GM23338 (cell line): Measurements from ENCODE around the gene OSBPL5. TPM values are rescaled to one million over a fixed set of nuclear protein-coding genes. Genes with fewer than 3 reads are reported as not detected.

ENCODE experiments used
- ATAC-seq: fragments of 200-7000 bp; cut with Tn5 transposase; 3 replicates; pipeline ENCODE4 v1.9.1; 2020
- DNase-seq: peaks from one replicate; pipeline ENCODE4 v3.0.0-alpha.2; 2015; ENCODE audit warnings: low spot score
- H2AFZ ChIP-seq: fragments of 200-600 bp; sonication (generic); 2 replicates; pipeline ENCODE4 v1.8.0; 2016; ENCODE audit warnings: antibody characterized with exemption, mild to moderate bottlenecking, moderate library complexity
- H3F3A ChIP-seq: fragments of 200-600 bp; sonication (generic); replicated peaks from 2 replicates; pipeline ENCODE4 v1.8.0; 2017; ENCODE audit warnings: antibody characterized with exemption, mixed run types, low read depth
- H3K27ac ChIP-seq: fragments of 200-600 bp; sonication (generic); 2 replicates; pipeline ENCODE4 v1.6.1; 2016; ENCODE audit warnings: low read depth
- H3K27me3 ChIP-seq: fragments of 200-600 bp; sonication (generic); 2 replicates; pipeline ENCODE4 v1.8.0; 2016; ENCODE audit warnings: mild to moderate bottlenecking, mixed run types, moderate library complexity; ENCODE audit not compliant: insufficient read depth
- H3K36me3 ChIP-seq: fragments of 200-600 bp; sonication (generic); 2 replicates; pipeline ENCODE4 v1.8.0; 2016; ENCODE audit warnings: mild to moderate bottlenecking; ENCODE audit not compliant: insufficient read depth
- H3K4me1 ChIP-seq: fragments of 200-600 bp; sonication (generic); 2 replicates; pipeline ENCODE4 v1.8.0; 2016; ENCODE audit warnings: mild to moderate bottlenecking, moderate library complexity; ENCODE audit not compliant: insufficient read depth
- H3K4me2 ChIP-seq: fragments of 200-600 bp; sonication (generic); 2 replicates; pipeline ENCODE4 v1.7.1; 2017; ENCODE audit warnings: mixed run types
- H3K4me3 ChIP-seq: fragments of 200-600 bp; sonication (generic); 2 replicates; pipeline ENCODE4 v1.6.1; 2016; ENCODE audit warnings: mixed run types
- H3K79me2 ChIP-seq: fragments of 200-600 bp; sonication (generic); replicated peaks from 2 replicates; pipeline ENCODE4 v1.8.0; 2017; ENCODE audit warnings: mild to moderate bottlenecking; ENCODE audit not compliant: insufficient read depth
- H3K9me2 ChIP-seq: fragments of 200-600 bp; sonication (generic); 2 replicates; pipeline ENCODE4 v1.8.0; 2017; ENCODE audit not compliant: insufficient read depth
- H4K20me1 ChIP-seq: fragments of 200-600 bp; sonication (generic); replicated peaks from 2 replicates; pipeline ENCODE4 v1.8.0; 2017; ENCODE audit warnings: mild to moderate bottlenecking; ENCODE audit not compliant: insufficient read depth
- H3K27ac Mint-ChIP-seq: 2 replicates; pipeline ENCODE4 v1.8.0; 2020; ENCODE audit warnings: inconsistent platforms, mild to moderate bottlenecking, moderate library complexity, mixed read lengths
- H3K27me3 Mint-ChIP-seq: 3 replicates; pipeline ENCODE4 v1.8.0; 2022; ENCODE audit warnings: low read depth, mild to moderate bottlenecking, moderate library complexity, mixed read lengths, inconsistent platforms; ENCODE audit not compliant: insufficient read depth, poor library complexity
- H3K36me3 Mint-ChIP-seq: 3 replicates; pipeline ENCODE4 v1.8.0; 2021; ENCODE audit warnings: low read depth, mild to moderate bottlenecking, inconsistent platforms, moderate library complexity, mixed read lengths
- H3K4me1 Mint-ChIP-seq: 3 replicates; pipeline ENCODE4 v1.8.0; 2020; ENCODE audit warnings: mild to moderate bottlenecking, inconsistent platforms, mixed read lengths
- H3K4me3 Mint-ChIP-seq: 3 replicates; pipeline ENCODE4 v1.8.0; 2021; ENCODE audit warnings: moderate library complexity, mild to moderate bottlenecking, inconsistent platforms, mixed read lengths
- H3K9me3 Mint-ChIP-seq: 3 replicates; pipeline ENCODE4 v1.8.0; 2020; ENCODE audit warnings: moderate library complexity, mild to moderate bottlenecking, inconsistent platforms, mixed read lengths
- CREB1 ChIP-seq: fragments of 250-450 bp; sonication (Bioruptor Pico); IDR thresholded peaks from 2 replicates; pipeline ENCODE4 v1.5.0; 2020; ENCODE audit warnings: low read depth, mild to moderate bottlenecking, moderate library complexity
- CTCF ChIP-seq, 2 experiments: fragments of 200-600 bp in 1 of 2; sonication (generic) in 1 of 2; conservative IDR thresholded peaks; 2 replicates each; pipeline versions ENCODE4 v1.5.1 to v1.6.1; 2016 to 2017; ENCODE audit warnings: antibody characterized with exemption in 2 of 2, low read depth in 2 of 2, mild to moderate bottlenecking in 2 of 2, moderate library complexity in 1 of 2
- ETS1 ChIP-seq: IDR thresholded peaks from 2 replicates; pipeline ENCODE4 v1.6.1; 2016; ENCODE audit warnings: antibody characterized with exemption
- EZH2 ChIP-seq: fragments of 200-600 bp; sonication (generic); IDR thresholded peaks from one replicate; pipeline ENCODE4 v1.8.0; 2017; ENCODE audit warnings: antibody characterized with exemption, mild to moderate bottlenecking, low read depth; ENCODE audit not compliant: unreplicated experiment
- EZH2phosphoT487 ChIP-seq: fragments of 200-600 bp; sonication (generic); IDR thresholded peaks from one replicate; pipeline ENCODE4 v1.8.1; 2018; ENCODE audit warnings: antibody characterized with exemption; ENCODE audit not compliant: unreplicated experiment
- JUNB ChIP-seq: IDR thresholded peaks from one replicate; pipeline ENCODE4 v1.6.1; 2016; ENCODE audit warnings: antibody characterized with exemption; ENCODE audit not compliant: unreplicated experiment
- NANOG ChIP-seq: IDR thresholded peaks from 2 replicates; pipeline ENCODE4 v1.6.1; 2016; ENCODE audit warnings: antibody characterized with exemption, borderline replicate concordance
- POLR2AphosphoS5 ChIP-seq: IDR thresholded peaks from 2 replicates; pipeline ENCODE4 v1.6.1; 2016; ENCODE audit warnings: antibody characterized with exemption, low read depth
- REST ChIP-seq: IDR thresholded peaks from one replicate; pipeline ENCODE4 v1.6.1; 2018; ENCODE audit warnings: antibody characterized with exemption; ENCODE audit not compliant: unreplicated experiment
- STAT1 ChIP-seq: IDR thresholded peaks from one replicate; pipeline ENCODE4 v1.6.1; 2016; ENCODE audit warnings: antibody characterized with exemption; ENCODE audit not compliant: unreplicated experiment
- ZNF114 ChIP-seq: fragments of 250-450 bp; sonication (Bioruptor Pico); IDR thresholded peaks from 2 replicates; pipeline ENCODE4 v1.5.0; 2020; ENCODE audit warnings: mild to moderate bottlenecking, moderate library complexity
- polyA plus RNA-seq: library from polyadenylated mRNA; unstranded; fragments of >200 nt; fragmentation: Nextera tagmentation; extraction: Ambion mirVana; gene quantifications from 2 replicates; pipeline ENCODE4 v1.2.1, GENCODE V29; 2016
- total RNA-seq: library from RNA; depleted of rRNA; stranded (reverse); fragments of >200 nt; shearing (Covaris generic); gene quantifications from 2 replicates; pipeline ENCODE4 v1.2.3, GENCODE V29; 2014

The OSBPL5 gene
- total and polyA plus RNA-seq, 2 experiments from 2014 or later = 2.7 to 12.0 TPM

DNA sequence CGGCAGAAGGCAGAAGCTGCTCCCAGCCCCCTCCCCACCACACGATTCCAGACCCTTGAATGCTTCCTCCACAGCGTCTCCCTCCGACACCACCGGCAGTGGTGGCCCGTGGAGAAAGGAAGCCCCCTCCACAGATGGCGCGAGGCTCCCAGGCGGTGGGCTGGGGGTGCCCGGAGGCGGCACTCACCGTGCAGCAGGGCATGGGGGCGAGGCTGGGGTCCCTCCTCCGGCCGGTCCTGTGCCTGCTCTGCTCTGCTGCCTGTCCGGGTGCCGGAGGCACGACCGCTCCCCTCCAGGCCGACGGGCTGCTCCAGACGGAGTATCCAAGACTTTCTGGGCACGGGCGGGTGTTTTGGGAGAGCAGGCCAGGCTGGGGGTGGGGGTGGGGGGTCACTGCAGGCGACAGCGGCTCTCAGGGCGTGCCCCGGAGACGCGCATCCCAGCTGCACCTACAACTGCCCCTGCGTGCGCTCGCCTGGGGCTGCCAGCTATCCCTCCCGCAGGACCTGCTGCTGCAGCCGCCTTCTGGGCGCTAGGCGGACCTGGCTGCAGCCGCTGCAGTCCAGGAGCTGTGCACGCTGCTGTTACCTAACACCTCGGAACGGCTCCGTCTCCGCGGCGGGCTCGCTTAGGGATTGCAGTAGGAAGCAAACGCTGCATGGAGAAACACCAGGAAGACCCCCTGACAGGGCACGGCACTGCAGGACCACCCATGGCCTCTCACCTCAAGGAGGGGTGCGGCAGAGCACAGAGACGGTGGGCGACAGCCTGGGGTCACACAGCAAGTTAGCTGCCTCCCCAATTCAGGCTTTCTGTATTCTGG lies 38.3 kb upstream of the OSBPL5 start:
- H3K27ac ChIP-seq = no peak overlapping the region
- peak overlapping the region; percentile 67 for H3K4me3 Mint-ChIP-seq
- ATAC-seq (peak; percentile 86), DNase-seq (peak; percentile 69)
- H3K4me1 Mint-ChIP-seq = peaks cover 3% of the 10 kb centered on the region; the same call in 1 of the 3 replicates
- peak overlapping the region; percentile 86 for H2AFZ ChIP-seq
- no peaks in the 10 kb centered on the region for H3K9me2 ChIP-seq
- no peak for TF ChIP-seq JUNB
- 0 out of 4 replicates have a peak, but pooled peaks of 1 of the 2 experiments have one; percentile 10 for TF ChIP-seq CTCF (conservative IDR thresholded peaks at IDR 0.05; ENCODE audit: low read depth in 2 of 2)
- peaks cover 32% of the 10 kb centered on the region for H3K27me3 Mint-ChIP-seq
- H3K27ac Mint-ChIP-seq = no peak overlapping the region
- H3K9me3 Mint-ChIP-seq = no peaks in the 10 kb centered on the region
- H3K36me3 ChIP-seq = no peaks in the 10 kb centered on the region
- no peaks in the 10 kb centered on the region for H3F3A ChIP-seq
- H3K36me3 Mint-ChIP-seq = no peaks in the 10 kb centered on the region
- no peaks in the 10 kb centered on the region for H3K4me1 ChIP-seq
- H3K4me3 ChIP-seq = peak overlapping the region; percentile 63
- H3K27me3 ChIP-seq = peaks cover 33% of the 10 kb centered on the region
- H3K79me2 ChIP-seq = no peaks in the 10 kb centered on the region
- no peaks in the 10 kb centered on the region for H4K20me1 ChIP-seq
- peak overlapping the region; percentile 85 for H3K4me2 ChIP-seq

DNA sequence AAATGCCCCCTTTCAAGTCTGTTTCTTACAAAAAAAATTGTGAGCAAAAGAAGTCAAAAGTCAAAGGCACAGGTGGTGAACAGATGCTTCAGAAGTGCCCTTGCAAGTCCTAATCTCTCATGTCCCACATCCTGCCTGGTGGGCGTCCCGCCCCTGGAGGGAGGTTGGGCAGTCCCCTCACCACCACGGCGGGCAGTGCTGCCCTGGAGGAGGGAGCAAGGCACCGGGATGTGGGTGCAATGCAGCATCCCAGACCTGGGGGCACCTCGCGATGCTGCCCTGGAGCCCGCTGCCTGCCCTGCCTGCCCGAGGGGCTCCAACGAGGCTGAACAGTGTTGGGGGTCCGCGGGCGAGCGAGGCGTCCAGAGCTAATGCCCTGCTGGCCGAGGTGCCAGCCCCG lies 37.6 kb upstream of the OSBPL5 start:
- H3K9me2 ChIP-seq = no peaks in the 10 kb centered on the region
- TF ChIP-seq POLR2AphosphoS5 (no peak), STAT1 (no peak), ETS1 (no peak), EZH2 (no peak), REST (no peak), ZNF114 (CRISPR knock-in tag) (no peak), NANOG (no peak), JUNB (no peak), EZH2phosphoT487 (no peak), CTCF (conservative IDR thresholded peaks at IDR 0.05; ENCODE audit: low read depth in 2 of 2) (no peak), CREB1 (CRISPR knock-in tag) (no peak)

More for the DNA sequence above, 37.6 kb upstream of the OSBPL5 start:
- H3K4me2 ChIP-seq = peak overlapping the region; percentile 85
- H3F3A ChIP-seq = no peaks in the 10 kb centered on the region
- H3K36me3 Mint-ChIP-seq = no peaks in the 10 kb centered on the region
- peaks cover 32% of the 10 kb centered on the region for H3K27me3 Mint-ChIP-seq
- no peak for DNase-seq
- H3K4me3 Mint-ChIP-seq = peak overlapping the region; percentile 67
- no peaks in the 10 kb centered on the region for H3K9me3 Mint-ChIP-seq
- no peak overlapping the region for H3K27ac Mint-ChIP-seq
- peaks cover 33% of the 10 kb centered on the region for H3K27me3 ChIP-seq
- peaks cover 3% of the 10 kb centered on the region; the same call in 1 of the 3 replicates for H3K4me1 Mint-ChIP-seq
- no peaks in the 10 kb centered on the region for H3K79me2 ChIP-seq
- H3K27ac ChIP-seq = no peak overlapping the region
- peak; percentile 12 for ATAC-seq
- peak overlapping the region; percentile 63 for H3K4me3 ChIP-seq
- H3K36me3 ChIP-seq = no peaks in the 10 kb centered on the region
- no peaks in the 10 kb centered on the region for H4K20me1 ChIP-seq
- peak overlapping the region; percentile 86; the same call in 1 of the 2 replicates for H2AFZ ChIP-seq
- no peaks in the 10 kb centered on the region for H3K4me1 ChIP-seq
